GM21381 (cell line): Measurements from ENCODE around the gene PDPK1.
"Not testable (repeated sequence)": the region's sequence is repeated elsewhere in the genome, so short reads cannot be mapped to it uniquely, and the experiment has no call there.

ENCODE experiments used
- ATAC-seq: cut with Tn5 transposase; IDR thresholded peaks from one replicate; pipeline ENCODE4 v1.9.1; 2021; ENCODE audit warnings: mild to moderate bottlenecking, moderate library complexity; ENCODE audit not compliant: unreplicated experiment

The PDPK1 gene

DNA sequence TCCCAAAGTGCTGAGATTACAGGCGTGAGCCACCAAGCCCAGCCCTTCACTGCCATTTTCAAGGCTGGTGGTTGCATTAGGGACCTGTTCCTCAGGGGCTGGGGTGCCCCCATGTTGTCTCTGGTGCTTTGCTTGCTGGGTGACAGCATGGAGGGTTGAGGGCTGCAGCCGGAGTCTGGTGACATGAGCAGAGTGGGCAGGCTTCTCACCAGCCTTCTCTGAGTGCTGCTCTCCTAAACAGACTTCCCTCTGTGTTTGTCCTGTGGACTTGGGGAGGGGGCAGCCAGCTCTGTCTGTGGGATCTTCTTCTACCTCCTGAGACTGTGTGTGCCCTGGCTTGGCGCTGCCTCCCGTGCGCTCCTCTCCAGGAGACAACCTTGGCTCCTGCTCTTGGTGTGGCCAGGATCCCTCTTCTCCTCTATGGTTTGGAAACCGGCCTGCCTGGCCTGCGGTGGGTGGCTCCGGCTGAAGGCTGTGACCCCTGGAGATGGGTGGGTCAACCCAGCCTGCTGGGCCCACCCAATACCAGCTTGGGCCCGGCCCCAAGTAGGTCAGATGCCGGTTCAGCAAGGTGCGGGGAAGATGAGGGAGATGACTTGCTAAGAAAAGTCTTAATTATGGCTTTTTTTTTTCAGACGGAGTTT is 72.1 kb downstream of the PDPK1 start:
- no peak for ATAC-seq

- no peak for ATAC-seq
Observed at GRCh38 chr16:2610781-2611498, 73.1 kb downstream of the PDPK1 start.

DNA sequence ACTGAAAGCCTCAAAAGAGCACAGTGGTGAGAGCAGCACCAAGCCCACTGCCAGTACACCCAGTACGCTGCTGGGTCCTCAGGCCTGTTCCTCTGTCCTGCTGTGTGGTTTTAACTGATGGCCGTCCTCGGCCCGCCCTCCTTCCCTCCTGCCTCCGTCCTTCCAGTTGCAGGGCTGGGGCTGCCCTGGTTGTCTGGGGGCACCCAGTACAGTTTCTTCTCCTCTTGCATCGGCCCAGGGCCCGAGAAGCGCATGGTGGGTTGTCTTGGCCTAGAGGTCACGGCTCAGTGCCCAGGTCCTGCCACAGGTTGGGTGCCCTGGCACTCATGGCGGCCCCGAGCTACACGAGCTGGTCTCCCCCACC is 73.7 kb downstream of the PDPK1 start:
- no peak for ATAC-seq

- not testable (repeated sequence) for ATAC-seq
Observed at GRCh38 chr16:2611877-2612276, 74.1 kb downstream of the PDPK1 start.

DNA sequence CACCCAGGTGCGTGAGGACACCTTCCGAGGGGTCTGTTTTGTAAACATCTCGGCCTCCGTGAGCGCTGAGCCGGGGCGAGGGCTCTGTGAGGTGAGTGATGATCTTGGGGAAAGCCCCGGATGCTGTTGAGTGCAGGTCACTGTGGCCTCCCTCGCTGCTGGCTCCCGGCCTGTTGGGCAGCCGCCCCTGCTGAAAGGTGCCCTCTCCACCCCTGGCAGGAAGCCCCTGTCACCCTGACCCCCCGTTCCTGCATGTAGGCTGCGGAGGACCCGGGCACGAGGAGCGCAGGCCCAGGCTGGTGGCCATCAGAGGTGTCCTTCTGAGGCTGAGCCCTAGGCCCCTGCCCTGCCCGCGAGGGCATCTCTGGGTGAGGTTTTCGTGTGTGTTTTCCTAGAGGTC is 75.4 kb downstream of the PDPK1 start:
- ATAC-seq: not testable (repeated sequence)

- ATAC-seq: no peak
Observed at GRCh38 chr16:2614761-2615191, 77.0 kb downstream of the PDPK1 start.

DNA sequence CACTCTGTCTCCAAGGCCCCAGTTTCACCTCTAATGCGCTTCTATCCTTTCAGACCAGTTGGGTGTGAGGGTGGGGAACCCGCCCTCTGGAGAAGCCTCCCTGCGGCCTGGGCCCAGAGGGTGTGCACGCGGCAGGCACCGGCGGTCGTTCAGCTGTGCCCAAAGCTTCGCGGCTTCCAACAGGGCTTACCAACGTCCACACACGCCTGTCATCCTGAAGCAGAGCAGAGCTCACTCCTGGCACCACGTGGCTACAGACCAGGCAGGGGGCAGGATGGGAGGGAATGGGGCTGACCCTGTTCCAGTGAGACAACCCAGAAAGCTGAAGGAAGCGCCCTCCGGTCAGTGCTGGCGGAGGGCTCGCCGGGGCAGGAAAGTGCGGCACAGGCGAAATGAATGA is 81.1 kb downstream of the PDPK1 start:
- ATAC-seq: not testable (repeated sequence)

DNA sequence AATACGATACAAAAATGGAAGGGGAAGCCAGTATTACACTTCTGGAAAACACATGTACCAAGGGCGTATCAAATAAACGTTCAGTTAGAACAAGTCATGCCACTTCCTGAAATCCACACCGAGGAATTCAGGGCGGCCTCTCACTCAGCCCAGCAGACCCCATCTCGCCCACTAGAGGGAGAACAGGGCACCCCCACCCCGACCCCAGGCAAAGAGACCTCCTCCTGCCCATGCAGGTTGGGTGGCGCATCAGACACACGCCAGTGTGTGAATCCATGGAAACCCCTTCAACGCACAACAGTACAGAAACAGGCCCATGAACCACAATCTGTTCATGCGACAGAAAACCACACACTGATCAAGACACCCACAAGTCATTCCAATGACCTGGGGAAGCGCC is 81.8 kb downstream of the PDPK1 start:
- ATAC-seq: not testable (repeated sequence)

DNA sequence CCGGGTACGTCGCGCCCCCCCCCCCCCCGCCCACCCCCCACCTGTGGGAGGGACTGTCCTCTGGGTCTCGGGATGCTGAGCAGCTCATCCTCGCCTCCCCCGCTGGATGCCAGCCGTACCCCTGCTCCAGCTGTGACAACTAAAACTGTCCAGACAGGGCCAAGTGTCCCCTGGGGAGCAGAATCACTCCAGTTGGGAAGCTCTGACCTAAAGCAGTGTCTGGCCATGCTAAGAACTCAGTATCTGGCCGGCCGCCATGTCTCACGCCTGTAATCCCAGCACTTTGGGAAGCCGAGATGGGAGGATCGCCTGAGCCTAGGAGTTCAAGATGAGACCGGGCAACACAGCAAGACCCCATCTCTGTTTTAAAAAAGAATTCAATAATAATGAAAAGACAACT is 83.0 kb downstream of the PDPK1 start:
- ATAC-seq: not testable (repeated sequence)

DNA sequence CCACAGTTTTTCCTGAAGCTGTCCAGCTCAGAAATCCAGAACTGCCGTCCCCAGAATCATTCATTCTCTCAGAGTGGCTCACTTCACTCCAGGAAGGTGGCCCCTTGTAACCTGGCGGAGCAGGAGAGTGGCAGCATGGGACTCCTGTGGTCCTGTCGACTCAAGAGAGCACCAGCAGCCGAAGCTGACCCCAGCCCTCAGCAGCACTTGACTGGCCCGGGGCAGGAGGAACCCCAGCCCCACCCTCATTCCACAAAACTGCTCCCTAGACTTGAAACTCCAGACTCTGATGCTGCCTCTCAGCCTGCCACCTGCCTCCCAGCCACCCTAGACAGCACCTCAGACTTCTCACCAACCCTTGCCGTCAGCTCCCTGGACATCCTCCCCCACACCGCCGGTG is 83.6 kb downstream of the PDPK1 start:
- not testable (repeated sequence) for ATAC-seq

- ATAC-seq: not testable (repeated sequence)
Observed at GRCh38 chr16:2627075-2627474, 89.3 kb downstream of the PDPK1 start.

DNA sequence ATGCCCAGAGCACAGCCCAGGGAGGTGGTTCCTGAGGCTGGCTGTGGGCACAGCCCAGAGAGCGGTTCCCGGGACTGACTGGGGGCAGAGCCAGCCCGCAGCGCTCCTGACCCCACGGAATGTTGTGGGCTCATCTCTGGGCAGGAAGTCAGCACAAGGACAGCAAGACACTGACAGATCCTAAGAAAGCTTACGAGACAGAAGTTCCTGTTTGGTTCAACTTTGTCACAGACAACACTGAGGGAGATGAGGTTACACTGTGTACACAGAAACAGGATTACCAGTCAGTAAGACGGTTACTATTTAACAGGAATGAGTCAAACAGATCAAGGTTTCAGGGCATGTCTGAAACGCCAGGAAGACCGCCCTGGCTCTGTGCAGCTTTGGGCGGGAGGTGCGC is 93.4 kb downstream of the PDPK1 start:
- not testable (repeated sequence) for ATAC-seq

GRCh38 chr16:2632291-2632690 is 94.5 kb downstream of the PDPK1 start:
- ATAC-seq: not testable (repeated sequence)

GRCh38 chr16:2639071-2639721 is 101.4 kb downstream of the PDPK1 start:
- ATAC-seq: peak; percentile 50

GRCh38 chr16:2639722-2640072 is 101.9 kb downstream of the PDPK1 start:
- peak; percentile 41 for ATAC-seq

DNA sequence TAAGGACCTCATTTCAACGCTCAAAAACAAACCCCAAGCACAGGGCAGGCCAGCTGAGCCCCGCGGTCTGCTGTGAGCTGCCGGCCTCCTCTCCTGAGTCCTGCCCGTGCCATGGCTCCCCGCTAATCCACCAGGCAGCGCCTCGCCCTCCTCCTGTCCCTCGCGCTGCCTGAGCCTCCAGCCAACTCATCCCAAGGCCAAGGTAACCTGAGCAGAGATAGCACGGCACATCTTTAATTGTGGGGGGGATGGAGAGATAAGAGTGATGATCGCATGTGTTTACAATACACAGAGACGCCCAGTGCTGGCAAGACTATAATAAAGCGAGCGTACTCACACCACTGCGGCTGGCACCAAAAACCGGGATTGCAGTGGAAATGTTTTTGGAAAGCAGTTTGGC is 104.7 kb downstream of the PDPK1 start:
- ATAC-seq: not testable (repeated sequence)

GRCh38 chr16:2644754-2645453 is 107.1 kb downstream of the PDPK1 start:
- not testable (repeated sequence) for ATAC-seq

- ATAC-seq: not testable (repeated sequence)
Observed at GRCh38 chr16:2651268-2651871, 113.5 kb downstream of the PDPK1 start.
